AG09309 (cell line): ENCODE measurements around the gene CTNND1.

Experiments
- DNase-seq: peaks from one replicate; pipeline ENCODE4 v3.0.0-alpha.2; 2010; ENCODE audit warnings: low read depth
- H3K4me3 ChIP-seq: 2 replicates; pipeline ENCODE4 v1.5.1; 2011; ENCODE audit warnings: mild to moderate bottlenecking, low read depth, low read length, moderate library complexity; ENCODE audit not compliant: control insufficient read depth
- CTCF ChIP-seq: IDR thresholded peaks from 2 replicates; pipeline ENCODE4 v1.5.1; 2011; ENCODE audit warnings: mild to moderate bottlenecking, low read depth, low read length, inconsistent platforms; ENCODE audit not compliant: insufficient read depth, control insufficient read depth; ENCODE audit errors: missing control alignments

Gene CTNND1

GRCh38 chr11:57762235-57762861 is 746 bp downstream of the CTNND1 start:
- H3K4me3 ChIP-seq, result peak overlapping the region; percentile 76
- DNase-seq, result no peak
- TF ChIP-seq CTCF, result no peak

GRCh38 chr11:57763568-57763967 is 2.0 kb downstream of the CTNND1 start:
- peak overlapping the region; percentile 76 for H3K4me3 ChIP-seq
- no peak for DNase-seq
- peak; percentile 49 for TF ChIP-seq CTCF

- peak overlapping the region; percentile 76 for H3K4me3 ChIP-seq
Measured at GRCh38 chr11:57764021-57764420, 2.4 kb downstream of the CTNND1 start.

GRCh38 chr11:57764566-57764965 is 3.0 kb downstream of the CTNND1 start:
- H3K4me3 ChIP-seq, result peak overlapping the region; percentile 76
- DNase-seq, result no peak
- no peak for TF ChIP-seq CTCF

More at GRCh38 chr11:57764021-57764420, 2.4 kb downstream of the CTNND1 start:
- DNase-seq, result no peak
- TF ChIP-seq CTCF, result no peak

GRCh38 chr11:57764972-57765371 is 3.4 kb downstream of the CTNND1 start:
- peak overlapping the region; percentile 76 for H3K4me3 ChIP-seq
- DNase-seq, result no peak
- TF ChIP-seq CTCF, result no peak

- no peak overlapping the region for H3K4me3 ChIP-seq
- no peak for DNase-seq
- no peak for TF ChIP-seq CTCF
Measured at GRCh38 chr11:57770793-57771192, 9.2 kb downstream of the CTNND1 start.

- no peak for TF ChIP-seq CTCF
Measured at GRCh38 chr11:57771365-57771764, 9.8 kb downstream of the CTNND1 start.

More at GRCh38 chr11:57771365-57771764, 9.8 kb downstream of the CTNND1 start:
- DNase-seq, result no peak
- no peak overlapping the region for H3K4me3 ChIP-seq
